GM19240 (cell line): Measurements from ENCODE around the gene CACNA1H.

ENCODE experiments used
- DNase-seq: peaks from one replicate; pipeline ENCODE4 v3.0.0; 2011; ENCODE audit warnings: low spot score; ENCODE audit not compliant: insufficient read length

CACNA1H gene

DNA sequence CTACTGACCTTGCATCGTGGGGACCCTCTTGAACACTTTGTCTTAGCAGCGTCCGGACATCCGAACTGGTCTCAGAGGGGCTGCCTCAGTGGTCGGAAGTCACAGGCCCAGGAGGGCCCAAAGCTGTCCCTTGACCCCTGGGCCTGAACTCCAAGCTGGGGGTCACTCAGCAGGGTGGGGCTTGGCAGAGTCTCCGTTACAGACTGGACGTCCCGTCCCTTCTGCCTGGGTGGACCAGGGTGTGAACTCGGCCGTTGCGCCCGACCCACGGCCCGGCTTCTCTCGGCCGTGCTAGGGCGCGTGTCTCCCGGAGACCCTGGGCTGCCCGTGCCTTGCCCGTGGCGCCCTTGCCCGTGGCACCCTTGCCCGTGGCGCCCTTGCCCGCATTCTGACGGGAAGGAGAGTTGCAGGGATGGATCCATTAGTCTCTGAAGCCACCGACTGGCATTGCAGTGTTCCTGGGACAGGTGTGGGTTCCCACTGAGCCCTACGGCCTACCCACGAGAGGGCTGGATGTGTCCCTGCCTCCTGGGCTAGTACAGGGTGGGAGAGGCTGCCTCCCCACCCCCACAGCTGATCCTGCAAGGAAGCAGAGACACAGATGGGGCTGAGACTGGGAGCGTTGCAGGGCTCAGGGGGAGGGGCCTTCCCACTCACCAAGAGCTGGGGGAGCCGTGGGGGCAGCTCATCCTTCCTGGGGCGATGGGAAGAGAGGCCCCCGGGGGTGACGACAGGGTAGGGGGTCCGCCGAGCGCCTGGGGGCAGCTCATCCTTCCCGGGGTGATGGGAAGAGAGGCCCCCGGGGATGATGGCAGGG is 4.9 kb downstream of the CACNA1H start:
- no peak for DNase-seq

DNA sequence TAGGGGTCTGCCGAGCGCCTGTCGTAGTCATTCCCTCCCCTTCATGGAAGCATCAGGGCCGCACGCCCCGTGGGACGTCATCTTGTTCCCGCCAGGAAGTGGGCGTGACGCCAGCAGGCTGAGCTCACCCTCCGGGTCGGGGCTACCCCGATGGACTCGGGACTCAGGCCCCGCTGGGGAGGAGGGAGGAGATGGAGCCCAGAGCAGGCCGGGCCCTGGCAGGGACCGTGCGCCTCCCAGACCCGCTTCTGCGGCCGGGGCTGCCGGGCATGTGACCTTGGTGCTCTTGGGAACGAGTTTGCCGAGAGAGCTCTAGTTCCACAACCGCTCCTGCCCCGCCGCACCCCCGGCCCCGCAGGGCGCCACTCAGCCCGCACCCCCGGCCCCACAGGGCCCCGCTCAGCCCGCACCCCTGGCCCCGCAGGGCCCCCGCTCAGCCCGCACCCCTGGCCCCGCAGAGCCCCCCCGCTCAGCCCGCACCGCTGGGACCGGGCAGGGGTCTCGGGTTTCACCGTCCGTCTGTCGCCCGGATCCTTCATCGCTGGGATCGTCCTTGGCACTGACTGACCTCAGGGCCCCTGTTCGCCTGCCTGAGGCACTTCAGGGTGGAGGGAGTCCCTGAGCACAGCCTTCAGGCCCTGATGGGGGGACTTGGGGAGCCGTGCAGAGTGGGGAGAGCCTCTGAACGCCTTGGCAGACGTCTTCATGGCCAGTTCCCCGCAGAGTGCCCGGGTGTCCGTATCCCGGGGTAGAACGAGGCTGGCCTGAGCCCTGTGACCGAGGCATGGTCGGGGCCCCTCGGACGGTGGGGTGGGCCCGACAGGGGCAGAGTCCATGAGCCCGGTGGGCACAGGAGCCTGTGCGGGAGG is 5.8 kb downstream of the CACNA1H start:
- DNase-seq = no peak

DNA sequence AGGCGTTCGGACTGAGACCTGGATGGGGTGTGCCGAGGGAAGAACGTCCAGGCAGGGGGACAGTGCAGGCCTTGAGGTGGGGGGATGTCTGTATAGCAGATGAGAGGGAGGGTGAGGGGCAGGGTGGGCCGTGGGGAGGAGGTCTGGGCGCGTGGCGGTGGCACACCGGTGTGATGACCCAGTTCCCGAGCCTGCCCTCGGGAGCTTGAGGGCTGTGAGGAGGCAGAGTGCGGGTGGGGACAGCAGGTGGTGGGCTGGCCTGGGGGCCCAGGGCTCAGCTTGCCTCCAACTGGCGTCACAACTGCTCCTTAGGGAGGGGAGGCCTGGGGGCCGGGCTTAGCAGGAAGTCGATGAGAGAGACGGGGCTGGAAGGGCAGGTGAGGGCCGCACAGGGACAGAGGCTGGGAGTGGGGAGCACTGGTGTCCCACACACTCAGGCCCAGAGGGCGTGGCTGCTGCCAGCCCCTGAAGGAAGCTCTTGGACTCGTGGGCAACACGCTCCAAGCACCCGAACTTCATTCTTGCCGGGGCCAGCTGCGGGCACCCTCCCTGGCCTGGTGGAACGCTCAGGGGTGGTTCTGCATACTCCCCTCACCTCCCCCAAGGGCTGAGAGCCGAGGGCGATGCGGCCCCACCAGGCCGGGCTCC is 6.5 kb downstream of the CACNA1H start:
- DNase-seq = no peak

DNA sequence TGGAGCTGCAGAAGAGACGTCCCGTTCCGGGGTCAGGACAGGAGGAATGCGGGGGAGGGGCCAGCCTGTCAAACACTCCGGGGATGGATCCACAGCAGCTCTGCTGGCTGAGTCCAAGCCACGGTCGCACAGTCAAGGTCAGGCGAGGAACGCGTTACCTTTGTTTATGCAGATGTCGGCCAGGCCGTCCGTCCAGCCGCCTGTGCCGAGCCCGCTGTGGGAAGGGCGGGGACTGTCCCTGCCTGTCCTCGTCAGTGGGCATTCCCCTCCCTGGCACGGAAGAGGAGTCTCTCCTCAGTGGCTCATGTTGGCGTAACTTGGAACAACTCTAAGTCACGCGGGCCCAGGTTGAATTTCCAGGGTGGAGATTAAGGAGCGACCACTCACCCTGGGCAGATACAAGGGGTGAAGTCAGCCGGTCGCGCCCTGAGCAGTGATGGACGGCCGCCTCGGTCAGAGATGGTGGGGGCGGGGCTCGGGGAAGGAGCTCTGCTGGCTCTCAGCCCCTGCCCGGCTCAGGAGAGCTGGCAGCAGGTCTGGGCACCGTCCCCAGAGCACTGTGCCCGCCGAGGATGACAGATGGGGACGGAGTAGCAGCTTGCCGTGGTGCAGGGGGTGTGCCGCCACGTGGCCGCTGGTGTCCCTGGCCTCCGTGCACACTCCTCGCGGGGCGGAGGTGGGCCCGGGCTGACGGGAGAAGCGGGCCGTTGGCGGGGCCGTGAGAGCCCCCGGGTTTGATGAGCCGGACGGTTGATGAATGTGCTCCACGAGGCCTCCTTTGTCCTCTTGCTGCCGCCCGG is 7.3 kb downstream of the CACNA1H start:
- DNase-seq = no peak

DNA sequence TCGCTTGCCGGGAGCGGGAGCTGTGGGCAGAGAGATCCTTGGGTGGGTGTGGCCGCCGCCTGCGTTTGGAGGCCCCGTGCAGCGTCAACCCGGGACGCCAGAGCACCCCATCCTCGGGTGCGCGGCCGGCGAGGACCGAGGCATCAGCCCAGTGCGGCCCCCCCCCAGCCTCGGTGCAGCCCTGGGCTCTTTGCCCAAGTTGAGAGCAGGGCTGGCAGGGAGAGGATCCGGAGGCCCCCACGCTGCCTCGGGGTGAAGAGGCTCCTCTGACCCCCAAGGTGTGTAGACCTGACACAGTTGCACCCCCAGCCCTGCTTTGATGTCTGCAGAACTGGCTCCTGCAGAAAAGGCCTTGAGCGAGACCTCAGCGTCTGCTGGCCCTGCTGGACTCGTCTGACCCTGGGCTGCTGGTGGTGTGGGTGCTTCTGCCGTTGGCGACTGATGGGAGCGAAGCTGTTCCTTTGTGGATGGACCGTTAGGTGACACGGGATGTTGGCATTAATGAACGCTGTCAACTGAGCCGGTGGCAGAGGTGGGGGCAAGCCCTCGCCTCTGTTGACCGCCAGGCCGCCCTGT is 8.0 kb downstream of the CACNA1H start:
- DNase-seq = no peak

DNA sequence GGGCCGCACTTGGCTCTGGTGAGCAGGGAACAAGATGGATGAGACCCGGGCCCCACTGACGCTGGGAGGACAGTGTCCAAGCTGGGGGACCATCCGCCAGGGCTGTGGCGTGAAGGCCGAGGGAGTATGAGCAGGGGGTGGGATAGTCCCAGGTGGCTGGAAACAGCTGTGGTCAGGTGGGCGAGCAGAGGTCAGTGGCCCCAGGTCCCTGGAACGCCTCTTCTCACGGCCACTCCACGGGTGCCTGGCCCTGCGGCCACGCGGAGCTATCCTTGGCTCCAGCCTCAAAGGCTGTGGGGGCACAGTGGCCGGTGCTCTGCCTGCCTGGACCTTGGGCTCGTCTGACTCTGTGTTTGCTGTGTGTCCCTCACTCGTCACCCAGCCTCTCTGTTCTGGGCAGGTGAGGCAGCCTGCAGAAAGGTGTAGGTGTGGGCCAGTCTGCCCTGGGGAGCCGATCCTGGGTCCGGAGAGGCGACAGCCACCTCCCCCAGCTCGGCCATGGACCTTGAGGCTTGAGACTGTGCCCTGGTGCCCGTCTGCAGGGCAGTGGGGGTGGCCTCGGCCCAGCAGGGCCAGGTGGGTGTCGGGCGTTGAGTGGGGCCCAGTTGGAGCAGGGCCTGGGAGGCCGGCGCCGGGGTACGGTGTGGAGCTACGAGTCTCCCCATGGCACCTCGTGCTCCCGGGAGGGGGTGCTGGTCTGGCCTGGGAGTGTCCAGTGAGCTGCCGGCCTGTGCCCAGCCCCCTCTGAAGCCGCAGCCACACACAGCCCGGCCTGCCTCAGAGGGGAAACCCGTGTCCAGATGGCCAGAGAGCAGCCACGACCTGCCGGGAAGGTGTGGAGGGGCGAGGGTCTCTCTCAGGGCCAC is 10.0 kb downstream of the CACNA1H start:
- DNase-seq = no peak

DNA sequence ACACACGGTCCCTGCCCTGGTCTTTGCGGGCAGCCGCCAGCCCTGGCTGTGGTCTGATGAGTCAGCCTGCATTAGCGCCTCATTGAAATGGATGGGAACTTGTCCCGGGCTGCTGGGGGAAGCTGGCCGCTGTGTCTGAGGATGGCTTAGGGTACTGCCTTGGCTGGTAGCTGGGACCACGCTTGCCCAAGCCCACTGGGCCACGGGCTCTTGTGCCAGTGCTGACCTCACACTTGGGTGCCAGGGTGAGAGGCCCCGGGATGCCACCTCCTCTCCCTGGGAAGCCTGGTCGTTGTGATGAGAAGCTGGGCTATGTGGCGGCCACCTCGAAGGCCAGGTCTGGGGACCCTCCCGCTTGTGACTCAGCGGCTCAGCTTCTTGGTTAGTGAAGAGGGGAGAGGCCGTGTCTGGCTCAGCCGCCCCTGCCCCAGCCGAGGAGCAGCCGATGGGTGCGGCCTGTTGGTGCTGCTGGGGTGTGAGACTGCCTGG is 10.7 kb downstream of the CACNA1H start:
- no peak for DNase-seq

DNA sequence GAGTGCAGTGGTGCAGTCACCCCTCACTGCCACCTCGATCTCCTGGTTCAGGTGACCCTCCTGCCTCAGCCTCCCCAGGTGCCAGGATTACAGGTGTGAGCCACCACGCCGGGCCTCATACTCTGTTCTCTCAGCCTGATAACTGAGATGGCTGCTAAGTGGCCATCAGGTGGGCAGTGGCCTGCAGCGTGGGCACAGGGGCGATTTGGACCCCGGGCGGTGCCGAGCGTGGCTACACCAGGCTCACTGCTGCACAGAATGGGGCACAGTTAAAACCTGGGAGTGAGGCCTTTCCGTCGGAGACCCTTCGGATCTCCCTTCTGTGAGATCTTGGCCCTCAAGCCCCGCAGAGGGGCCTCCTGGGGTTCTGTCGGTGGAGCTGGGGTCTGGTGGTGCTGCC is 11.5 kb downstream of the CACNA1H start:
- no peak for DNase-seq

DNA sequence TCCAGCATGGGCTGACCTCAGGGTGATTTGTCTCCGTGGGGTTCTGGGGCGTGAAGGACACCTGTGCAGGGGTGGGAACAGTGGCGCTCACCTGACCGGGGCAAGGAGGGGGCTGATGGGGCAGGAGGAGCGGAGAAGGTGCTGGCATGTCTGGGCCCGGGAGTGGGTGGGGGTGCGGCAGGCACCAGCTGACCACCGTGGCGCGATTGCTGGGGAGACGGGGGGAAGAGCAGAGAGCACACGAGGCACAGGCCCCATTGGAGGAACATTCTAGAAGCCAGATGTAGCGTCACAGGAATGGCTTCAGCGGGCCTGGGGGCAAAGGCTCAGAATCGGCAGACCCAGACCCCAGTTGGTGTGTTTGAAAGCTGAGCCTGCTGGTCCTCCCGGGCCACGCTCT is 12.1 kb downstream of the CACNA1H start:
- DNase-seq = no peak

DNA sequence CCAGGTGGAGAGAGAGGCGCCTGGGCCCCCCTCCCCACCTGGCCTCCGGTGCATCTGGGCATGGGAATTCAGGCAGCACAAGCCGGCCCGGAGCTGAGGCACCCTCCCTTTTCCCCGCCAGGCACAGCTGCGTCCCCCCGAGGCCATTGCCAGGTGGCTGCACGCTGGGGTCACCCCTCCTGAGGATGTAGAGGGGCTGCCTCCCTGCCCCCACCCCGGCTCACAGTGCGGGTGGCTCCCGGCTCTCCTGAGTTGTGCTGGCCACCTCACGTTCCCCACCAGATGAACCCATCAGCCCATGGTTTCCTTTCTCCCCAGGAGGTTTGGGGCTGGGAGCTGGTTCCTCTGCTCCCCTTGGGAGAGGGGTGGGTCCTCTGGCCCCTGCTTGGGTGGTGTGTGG is 12.6 kb downstream of the CACNA1H start:
- DNase-seq = no peak

DNA sequence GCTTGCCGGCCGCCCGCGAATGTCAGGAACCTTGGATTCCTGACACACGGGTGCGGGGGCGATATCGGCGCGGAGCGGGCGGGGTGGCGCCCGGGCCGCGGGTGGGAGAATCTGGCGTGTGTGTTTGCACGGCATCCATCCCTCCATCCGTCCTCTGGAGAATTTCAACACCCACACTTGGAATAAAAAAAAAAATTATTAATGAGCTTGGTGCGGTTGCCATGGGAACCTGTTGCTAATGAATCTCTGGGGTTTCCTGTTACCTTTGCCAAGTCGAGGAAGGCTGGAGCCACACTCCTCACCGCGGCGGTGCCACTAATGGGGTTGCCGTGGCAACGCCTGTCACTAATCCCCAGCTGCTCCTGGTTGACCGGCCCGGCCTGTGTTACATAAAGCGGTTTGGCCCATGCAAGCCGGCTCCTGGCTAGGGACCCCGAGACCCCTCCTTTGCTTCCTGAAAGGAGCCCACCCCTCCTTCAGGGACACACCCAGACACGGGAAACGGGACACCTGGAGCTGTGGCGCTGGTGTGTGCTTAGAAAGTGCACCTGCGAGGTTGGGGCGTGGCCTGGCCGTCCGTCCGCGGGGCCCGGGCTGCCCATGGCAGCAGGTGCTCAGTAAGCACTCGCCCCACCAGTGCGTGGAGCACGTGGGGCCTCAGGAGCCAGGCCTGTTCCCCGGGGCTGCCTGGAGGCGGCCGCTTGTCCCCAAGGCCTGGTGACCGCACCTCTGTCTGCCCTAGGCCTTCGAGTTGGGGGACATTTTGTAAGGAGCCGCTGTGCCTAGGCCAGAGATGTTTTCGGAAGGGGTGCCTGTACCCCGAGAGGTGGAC is 14.6 kb downstream of the CACNA1H start:
- no peak for DNase-seq

DNA sequence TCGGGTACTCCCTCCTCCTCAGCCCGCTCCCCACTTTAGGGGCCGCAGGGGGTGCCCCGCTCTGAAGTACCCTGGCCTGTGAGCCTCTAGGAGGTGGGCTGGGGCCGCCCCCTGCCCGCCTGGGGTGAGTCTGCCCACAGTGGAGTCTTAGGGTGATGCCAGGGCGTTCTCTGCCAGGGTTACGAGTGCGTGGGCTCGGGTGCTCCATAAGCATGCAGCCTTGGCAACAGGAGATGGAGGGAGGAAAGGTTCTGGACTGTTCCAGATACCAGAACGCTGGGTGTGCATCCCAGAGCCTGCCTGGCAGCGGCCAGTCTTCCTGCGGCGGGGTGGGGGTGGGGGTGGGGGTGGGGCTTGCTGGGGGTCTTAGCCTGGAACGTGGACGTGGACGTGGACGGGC is 15.9 kb downstream of the CACNA1H start:
- no peak for DNase-seq

DNA sequence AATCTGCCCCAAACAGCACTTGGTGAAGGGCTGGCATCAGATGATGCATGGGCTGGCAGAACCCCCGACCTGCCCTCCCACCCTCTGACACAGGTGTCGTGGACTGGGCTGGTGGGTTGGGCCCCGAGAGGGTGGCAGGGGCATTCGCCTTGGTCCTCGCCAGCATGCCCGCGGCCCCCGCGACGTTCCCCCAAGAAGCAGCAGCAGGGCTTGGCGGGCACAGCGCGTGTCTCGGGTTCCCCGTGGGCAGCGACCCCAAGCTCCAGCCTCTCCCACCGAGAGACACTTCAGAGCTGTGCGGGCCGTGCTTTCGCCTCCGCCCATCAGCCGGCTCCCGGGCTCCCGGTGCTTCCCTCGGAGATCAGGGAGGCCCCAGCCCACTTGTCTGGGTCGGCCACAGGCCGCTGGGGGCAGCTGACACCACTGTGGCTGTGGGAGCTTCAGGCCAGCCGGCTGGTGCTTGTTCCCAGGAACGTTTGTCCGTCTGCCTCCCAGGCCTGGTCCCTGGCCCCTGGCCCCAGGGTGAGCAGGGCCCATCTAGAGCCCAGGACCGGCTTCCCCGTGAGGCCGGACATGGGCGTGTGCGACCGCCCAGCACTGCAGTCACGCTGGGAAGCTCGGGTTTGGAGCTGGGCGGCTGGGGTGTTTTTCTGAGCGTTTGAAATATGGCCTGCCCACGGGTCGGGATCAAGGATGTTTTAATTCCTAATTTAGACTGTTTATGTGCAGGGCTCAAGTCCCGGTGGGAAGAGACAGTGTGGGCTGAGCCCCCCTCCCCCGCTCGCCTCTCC is 16.6 kb downstream of the CACNA1H start:
- no peak for DNase-seq

DNA sequence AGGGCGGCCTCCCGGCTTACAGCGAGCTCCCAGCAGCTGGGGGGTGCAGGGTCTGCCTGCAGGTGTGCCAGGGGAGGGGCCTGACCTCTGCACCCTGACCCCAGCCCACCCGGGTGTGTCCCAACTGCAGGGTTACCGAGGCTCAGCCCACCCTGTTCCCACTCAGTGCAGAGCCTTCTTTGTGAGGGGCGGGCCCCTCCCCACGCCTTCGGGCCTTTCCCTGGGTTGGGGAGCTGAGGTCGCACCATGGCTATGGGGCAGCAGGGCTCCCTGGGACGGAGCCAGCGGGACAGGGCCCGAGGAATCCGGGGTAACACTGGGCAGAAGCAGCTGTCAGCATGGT is 17.1 kb downstream of the CACNA1H start:
- DNase-seq = no peak

DNA sequence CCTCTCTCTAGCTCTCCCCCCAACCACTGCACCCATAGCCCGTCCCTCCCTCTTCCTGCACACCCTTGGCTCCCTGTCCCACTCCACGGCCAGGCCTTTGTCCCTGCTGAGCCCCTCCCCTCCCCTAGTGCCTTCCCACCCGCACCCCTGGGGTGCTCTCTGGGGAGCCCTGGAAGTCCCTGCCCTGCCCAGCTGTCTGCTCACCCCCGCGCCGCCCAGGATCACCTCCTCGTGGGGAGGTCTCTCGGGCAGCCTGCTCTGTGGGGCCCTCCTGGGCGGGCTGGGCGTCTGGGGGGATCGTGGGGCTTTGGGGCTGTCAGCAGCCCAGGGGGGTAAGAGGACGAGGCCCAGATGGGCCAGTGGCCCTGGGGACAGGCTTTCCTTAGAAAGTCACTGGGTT is 18.1 kb downstream of the CACNA1H start:
- no peak for DNase-seq

DNA sequence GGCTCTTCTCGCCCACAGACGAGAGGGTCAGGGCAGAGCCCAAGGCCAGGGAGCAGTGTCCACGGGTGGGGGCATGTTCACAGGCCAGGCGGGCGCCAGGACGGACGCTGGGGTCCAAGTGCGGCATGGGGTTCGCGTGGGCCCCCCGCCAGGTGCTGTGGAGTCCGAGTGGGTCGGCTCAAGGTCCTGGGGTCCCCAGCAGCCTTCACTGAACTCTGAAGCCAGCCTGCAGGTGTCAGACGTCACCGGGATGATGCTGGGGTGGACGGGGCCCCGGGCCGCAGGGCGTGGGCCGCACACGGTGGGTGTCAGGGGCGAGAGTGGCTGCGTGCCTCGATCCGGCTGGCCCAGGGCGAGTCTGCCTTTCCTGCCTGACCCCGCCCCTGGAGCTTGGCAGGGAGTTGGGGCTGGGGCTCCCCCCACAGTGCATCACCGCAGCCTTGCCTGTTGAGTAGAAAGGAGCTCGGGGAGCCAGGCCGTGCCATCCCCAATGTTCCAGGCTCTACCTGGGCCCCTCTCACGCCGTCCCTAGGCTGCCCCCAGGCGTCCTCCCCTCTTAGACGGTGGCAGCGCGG is 19.0 kb downstream of the CACNA1H start:
- no peak for DNase-seq

DNA sequence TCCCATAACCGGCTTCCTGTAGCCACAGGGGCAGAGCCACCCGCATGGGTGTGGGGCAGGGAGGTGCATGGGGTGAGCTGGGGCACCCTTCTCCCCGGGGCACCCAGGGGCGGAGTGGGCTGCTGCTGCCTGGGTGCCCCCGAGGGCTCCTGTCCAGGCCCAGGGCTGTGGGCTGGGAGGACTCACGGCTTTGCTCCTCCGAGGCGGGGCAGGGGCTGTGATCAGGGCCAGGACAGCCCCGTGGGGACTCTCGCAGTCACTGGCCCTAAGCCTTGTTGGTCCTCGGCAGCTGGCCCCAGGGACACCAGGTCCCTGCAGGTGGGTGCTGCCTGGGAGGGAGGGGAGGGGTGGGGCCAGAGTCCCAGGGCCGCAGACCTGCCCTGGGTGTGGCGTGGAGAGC is 19.7 kb downstream of the CACNA1H start:
- DNase-seq = no peak
